Measurements from ENCODE around the gene ST6GALNAC1.

The ST6GALNAC1 gene

GRCh38 chr17:76683921-76684745, 40.6 kb upstream of the ST6GALNAC1 start:
- H3K27me3 Mint-ChIP-seq (ENCODE audit: low read depth): no peaks in the 10 kb centered on the region
- H3K36me3 Mint-ChIP-seq (ENCODE audit: low read depth): no peaks in the 10 kb centered on the region

GRCh38 chr17:76683011-76683755, 39.6 kb upstream of the ST6GALNAC1 start:
- H3K9me3 Mint-ChIP-seq: no peaks in the 10 kb centered on the region
- peak overlapping the region; percentile 76 to 93 (median 88) for H3K27ac Mint-ChIP-seq
- peaks cover 63% of the 10 kb centered on the region for H3K4me1 Mint-ChIP-seq
- TF ChIP-seq, protein P1, sequence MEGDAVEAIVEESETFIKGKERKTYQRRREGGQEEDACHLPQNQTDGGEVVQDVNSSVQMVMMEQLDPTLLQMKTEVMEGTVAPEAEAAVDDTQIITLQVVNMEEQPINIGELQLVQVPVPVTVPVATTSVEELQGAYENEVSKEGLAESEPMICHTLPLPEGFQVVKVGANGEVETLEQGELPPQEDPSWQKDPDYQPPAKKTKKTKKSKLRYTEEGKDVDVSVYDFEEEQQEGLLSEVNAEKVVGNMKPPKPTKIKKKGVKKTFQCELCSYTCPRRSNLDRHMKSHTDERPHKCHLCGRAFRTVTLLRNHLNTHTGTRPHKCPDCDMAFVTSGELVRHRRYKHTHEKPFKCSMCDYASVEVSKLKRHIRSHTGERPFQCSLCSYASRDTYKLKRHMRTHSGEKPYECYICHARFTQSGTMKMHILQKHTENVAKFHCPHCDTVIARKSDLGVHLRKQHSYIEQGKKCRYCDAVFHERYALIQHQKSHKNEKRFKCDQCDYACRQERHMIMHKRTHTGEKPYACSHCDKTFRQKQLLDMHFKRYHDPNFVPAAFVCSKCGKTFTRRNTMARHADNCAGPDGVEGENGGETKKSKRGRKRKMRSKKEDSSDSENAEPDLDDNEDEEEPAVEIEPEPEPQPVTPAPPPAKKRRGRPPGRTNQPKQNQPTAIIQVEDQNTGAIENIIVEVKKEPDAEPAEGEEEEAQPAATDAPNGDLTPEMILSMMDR (IDR thresholded peaks at IDR 0.05; ENCODE audit: unreplicated experiment in 3 of 3): no peak
- H3K27me3 Mint-ChIP-seq (ENCODE audit: low read depth): no peaks in the 10 kb centered on the region
- H3K36me3 Mint-ChIP-seq (ENCODE audit: low read depth): no peaks in the 10 kb centered on the region
- H3K4me3 Mint-ChIP-seq: no peak overlapping the region

More at GRCh38 chr17:76683921-76684745, 40.6 kb upstream of the ST6GALNAC1 start:
- TF ChIP-seq, protein P1 (IDR thresholded peaks at IDR 0.05; ENCODE audit: unreplicated experiment in 3 of 3): no peak
- peak overlapping the region; percentile 76 to 93 (median 88) for H3K27ac Mint-ChIP-seq
- peaks cover 72% of the 10 kb centered on the region for H3K4me1 Mint-ChIP-seq
- H3K9me3 Mint-ChIP-seq: no peaks in the 10 kb centered on the region
- H3K4me3 Mint-ChIP-seq: no peak overlapping the region

DNA sequence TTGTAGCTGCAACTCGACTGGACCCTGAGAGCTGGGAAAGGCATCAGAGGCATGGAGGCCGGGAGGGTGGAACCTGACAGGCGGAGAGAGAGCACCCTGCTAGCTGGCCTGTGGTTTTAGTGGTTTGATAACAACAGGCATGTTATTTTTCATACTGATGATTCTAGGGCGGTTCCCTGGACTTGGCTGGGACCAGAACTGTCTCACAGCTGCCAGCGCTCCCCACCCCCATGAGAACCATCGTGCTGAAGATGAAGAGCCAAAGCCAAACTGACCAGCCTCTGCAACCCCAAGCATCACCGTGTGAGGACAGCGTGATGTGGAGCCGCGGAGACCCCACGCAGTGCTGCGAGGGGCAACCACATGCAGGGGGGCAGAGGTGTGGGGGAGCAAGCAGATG, 38.7 kb upstream of the ST6GALNAC1 start:
- peaks cover 57% of the 10 kb centered on the region for H3K4me1 Mint-ChIP-seq
- H3K27ac Mint-ChIP-seq: peak overlapping the region; percentile 80 to 93 (median 88)
- no peaks in the 10 kb centered on the region for H3K36me3 Mint-ChIP-seq (ENCODE audit: low read depth)
- H3K27me3 Mint-ChIP-seq (ENCODE audit: low read depth): no peaks in the 10 kb centered on the region
- peak overlapping the region; percentile 28 to 37 (median 33) for H3K4me3 Mint-ChIP-seq
- TF ChIP-seq, protein P1 (IDR thresholded peaks at IDR 0.05; ENCODE audit: unreplicated experiment in 3 of 3): no peak
- no peaks in the 10 kb centered on the region for H3K9me3 Mint-ChIP-seq

GRCh38 chr17:76681222-76682137, 37.9 kb upstream of the ST6GALNAC1 start:
- Mint-ChIP-seq H3K27ac (peak overlapping the region; percentile 80 to 93 (median 88)), H3K36me3 (ENCODE audit: low read depth) (no peaks in the 10 kb centered on the region), H3K4me1 (peaks cover 49% of the 10 kb centered on the region), H3K27me3 (ENCODE audit: low read depth) (no peaks in the 10 kb centered on the region), H3K4me3 (peak overlapping the region in 2 of 3 experiments; percentile 28 to 37), H3K9me3 (no peaks in the 10 kb centered on the region)
- TF ChIP-seq, protein P1 (IDR thresholded peaks at IDR 0.05; ENCODE audit: unreplicated experiment in 3 of 3): peak; percentile 67 to 83 (median 74)

GRCh38 chr17:76679239-76679638, 35.7 kb upstream of the ST6GALNAC1 start:
- Mint-ChIP-seq H3K27ac (no peak overlapping the region), H3K4me3 (no peak overlapping the region), H3K36me3 (ENCODE audit: low read depth) (peaks cover 4% of the 10 kb centered on the region), H3K4me1 (peaks cover 36% of the 10 kb centered on the region), H3K27me3 (ENCODE audit: low read depth) (no peaks in the 10 kb centered on the region), H3K9me3 (no peaks in the 10 kb centered on the region)
- TF ChIP-seq, protein P1 (IDR thresholded peaks at IDR 0.05; ENCODE audit: unreplicated experiment in 3 of 3): no peak
